HG03139 (cell line): ENCODE measurements around the gene ZNF429.
"Not testable (repeated sequence)": the region's sequence is repeated elsewhere in the genome, so short reads cannot be mapped to it uniquely, and the experiment has no call there.

Experiments used
- ATAC-seq: cut with Tn5 transposase; IDR thresholded peaks from one replicate; pipeline ENCODE4 v1.9.1; 2021; ENCODE audit not compliant: unreplicated experiment

Gene ZNF429

GRCh38 chr19:21588065-21588601 is 82.7 kb downstream of the ZNF429 start:
- no peak for ATAC-seq

- ATAC-seq = no peak
Observed at GRCh38 chr19:21590867-21591266, 85.5 kb downstream of the ZNF429 start.

DNA sequence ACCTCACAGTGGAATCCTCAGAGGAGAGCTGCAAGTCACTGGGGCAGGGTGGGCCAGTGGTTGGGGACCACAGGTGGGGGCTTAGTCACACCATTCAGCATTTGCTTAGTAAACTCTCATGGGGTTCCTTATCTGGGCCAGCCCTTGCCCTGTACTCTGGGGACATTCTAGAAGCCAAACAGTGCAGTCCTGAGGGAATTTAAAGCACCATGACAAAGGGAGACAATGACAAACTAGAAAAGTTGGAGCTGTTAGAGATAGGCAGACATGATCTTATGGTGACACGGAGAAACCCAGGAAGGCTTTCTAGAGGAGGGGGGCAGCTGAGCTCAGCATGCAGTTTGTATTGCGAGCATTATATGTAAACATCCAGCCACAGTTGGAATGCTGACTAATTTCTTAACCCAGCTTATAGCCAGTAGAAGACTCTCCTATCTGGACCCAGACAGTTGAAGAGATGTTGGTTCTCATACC is 87.6 kb downstream of the ZNF429 start:
- ATAC-seq = no peak

- ATAC-seq = no peak
Observed at GRCh38 chr19:21593502-21593901, 88.1 kb downstream of the ZNF429 start.

DNA sequence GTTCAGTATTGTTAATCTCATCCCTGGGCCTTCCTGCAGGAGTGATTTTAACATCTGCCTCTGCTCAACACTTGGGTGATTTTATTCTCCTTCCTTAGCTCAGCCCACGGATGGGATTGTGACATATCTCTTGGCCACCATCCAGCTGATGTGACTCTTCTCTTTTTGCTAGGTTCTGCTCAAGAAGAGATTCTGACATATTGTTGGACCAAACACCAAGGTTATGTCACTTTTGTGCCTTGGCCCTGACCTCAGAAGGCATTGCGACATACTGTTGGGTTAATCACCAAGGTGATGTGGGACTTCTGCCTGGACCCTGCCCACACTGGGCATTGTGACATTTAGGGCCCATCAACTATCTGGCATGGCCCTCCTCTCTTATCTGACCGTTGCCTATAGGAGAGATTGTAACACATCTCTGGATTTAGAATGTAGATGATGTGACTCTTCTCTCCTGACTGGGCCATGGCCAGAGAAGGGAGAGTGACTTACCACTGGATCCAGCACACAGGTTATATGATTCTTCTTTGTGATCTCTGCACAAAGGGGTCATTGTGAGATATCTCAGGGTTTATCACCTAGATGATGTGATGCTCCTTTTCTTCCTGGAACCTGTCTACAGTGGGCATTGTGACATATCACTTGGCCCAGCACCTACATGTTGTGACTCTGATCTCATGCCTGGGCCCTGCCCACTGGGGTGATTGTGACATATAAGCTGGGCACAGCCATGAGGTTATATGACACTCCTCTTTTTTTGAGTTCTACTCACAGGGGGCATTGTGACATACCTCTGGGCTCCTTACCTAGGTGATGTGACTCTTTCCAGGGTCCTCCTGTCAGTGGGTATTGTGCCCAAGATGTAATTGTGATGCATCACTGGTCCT is 88.8 kb downstream of the ZNF429 start:
- ATAC-seq = no peak

DNA sequence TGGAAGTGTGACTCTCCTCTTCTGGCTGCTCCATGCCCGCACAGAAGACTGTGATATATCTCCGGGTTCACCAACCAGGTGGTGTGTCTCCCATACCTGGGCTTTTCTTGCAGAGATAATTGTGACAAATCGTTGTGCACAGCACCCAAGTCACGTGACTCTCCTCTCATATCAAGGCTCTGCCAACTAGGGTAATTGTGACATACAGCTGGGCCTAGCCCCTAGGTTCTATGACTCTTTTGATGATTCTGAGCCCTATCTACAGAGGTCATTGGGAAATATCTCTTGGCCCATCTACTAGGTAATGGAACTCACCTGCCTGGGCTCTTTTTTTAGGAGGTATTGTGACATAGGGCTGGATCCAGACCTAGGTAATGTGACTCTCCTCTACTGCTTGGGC is 89.8 kb downstream of the ZNF429 start:
- ATAC-seq = no peak

- ATAC-seq = no peak
Observed at GRCh38 chr19:21602082-21602658, 96.8 kb downstream of the ZNF429 start.

- not testable (repeated sequence) for ATAC-seq
Observed at GRCh38 chr19:21602659-21603430, 97.4 kb downstream of the ZNF429 start.

DNA sequence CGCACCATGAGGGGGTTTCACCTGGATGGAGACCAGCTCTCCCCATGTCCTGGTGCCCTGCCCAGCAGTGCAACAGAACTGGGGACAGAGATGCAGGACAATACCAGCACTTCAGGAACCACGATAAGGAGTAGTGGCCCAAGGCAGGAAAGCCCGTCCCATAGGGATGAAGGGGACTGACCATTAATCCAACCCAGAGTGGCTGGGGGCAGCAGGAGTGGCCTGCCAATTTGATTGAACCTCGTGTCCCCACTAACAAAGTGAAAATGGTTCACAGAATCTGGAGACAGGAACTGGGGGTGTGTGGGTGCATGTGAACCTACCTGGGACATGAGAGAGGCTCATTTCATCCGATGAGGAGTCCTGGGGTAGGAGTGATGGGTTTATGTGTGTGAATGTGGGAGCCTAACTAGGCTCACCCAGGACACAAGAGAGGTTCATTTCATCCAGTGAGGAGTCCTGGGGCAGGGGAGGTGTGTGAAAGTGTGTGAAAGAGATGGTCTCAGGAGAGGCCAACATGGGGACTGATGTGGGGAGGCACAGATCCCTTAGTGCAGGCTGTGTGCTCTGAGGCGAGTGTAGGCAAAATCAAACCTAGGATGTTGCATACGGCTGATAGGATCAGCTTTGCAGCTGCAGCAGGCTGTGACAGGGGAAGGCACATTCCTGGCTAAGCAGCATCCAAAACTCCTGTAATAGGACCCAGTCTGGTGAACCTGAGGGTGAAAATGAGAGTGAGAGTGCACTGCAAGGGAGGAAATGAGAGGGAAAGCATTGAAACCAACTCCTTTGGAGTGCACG is 98.2 kb downstream of the ZNF429 start:
- ATAC-seq = no peak

GRCh38 chr19:21604351-21604926 is 99.0 kb downstream of the ZNF429 start:
- no peak for ATAC-seq
